GM12801 (cell line): ENCODE results near the gene DLGAP3.

Source experiments
- CTCF ChIP-seq: IDR thresholded peaks from one replicate; pipeline ENCODE4 v1.5.1; 2011; ENCODE audit warnings: control low read depth; ENCODE audit not compliant: insufficient read length; ENCODE audit errors: extremely low read depth

Gene DLGAP3

GRCh38 chr1:34905098-34905459 is 24.4 kb downstream of the DLGAP3 start:
- TF ChIP-seq CTCF = no peak

- TF ChIP-seq CTCF = no peak
Observed at GRCh38 chr1:34904236-34905097, 25.0 kb downstream of the DLGAP3 start.

- no peak for TF ChIP-seq CTCF
Observed at GRCh38 chr1:34901919-34902318, 27.5 kb downstream of the DLGAP3 start.

GRCh38 chr1:34900775-34901502 is 28.5 kb downstream of the DLGAP3 start:
- TF ChIP-seq CTCF = no peak

GRCh38 chr1:34899906-34900305 is 29.5 kb downstream of the DLGAP3 start:
- no peak for TF ChIP-seq CTCF

- TF ChIP-seq CTCF = no peak
Observed at GRCh38 chr1:34899471-34899870, 30.0 kb downstream of the DLGAP3 start.

- no peak for TF ChIP-seq CTCF
Observed at GRCh38 chr1:34898330-34898761, 31.1 kb downstream of the DLGAP3 start.
